Memory B cell (primary cell): ENCODE results near the gene FH.

ENCODE experiments used
- ATAC-seq: fragments of 150-1000 bp; cut with Tn5 transposase; 2 replicates; pipeline ENCODE4 v1.10.0; 2021; ENCODE audit warnings: low read depth, mild to moderate bottlenecking, moderate library complexity
- DNase-seq, 2 donors: peaks; one replicate each; pipeline ENCODE4 v3.0.0; 2022; ENCODE audit warnings: low spot score in 2 of 2
- H3K27ac Mint-ChIP-seq: one replicate; pipeline ENCODE4 v1.8.0; 2022; ENCODE audit warnings: mild to moderate bottlenecking, moderate library complexity, mixed read lengths
- H3K27me3 Mint-ChIP-seq: one replicate; pipeline ENCODE4 v1.8.0; 2022; ENCODE audit warnings: mixed read lengths
- H3K36me3 Mint-ChIP-seq: one replicate; pipeline ENCODE4 v1.8.0; 2022; ENCODE audit warnings: mild to moderate bottlenecking, mixed read lengths
- H3K4me1 Mint-ChIP-seq: one replicate; pipeline ENCODE4 v1.8.0; 2022; ENCODE audit warnings: mixed read lengths
- H3K4me3 Mint-ChIP-seq: one replicate; pipeline ENCODE4 v1.8.0; 2022; ENCODE audit warnings: mild to moderate bottlenecking, moderate library complexity, mixed read lengths
- H3K9me3 Mint-ChIP-seq: one replicate; pipeline ENCODE4 v1.8.0; 2022; ENCODE audit warnings: mixed read lengths

Gene FH

GRCh38 chr1:241499910-241500309 lies 19.6 kb downstream of the FH start:
- Mint-ChIP-seq H3K4me1 (no peaks in the 10 kb centered on the region), H3K27ac (peak overlapping the region; percentile 1), H3K36me3 (peaks cover 48% of the 10 kb centered on the region), H3K27me3 (no peaks in the 10 kb centered on the region), H3K4me3 (no peak overlapping the region), H3K9me3 (no peaks in the 10 kb centered on the region)
- ATAC-seq (no peak), DNase-seq (no peak)

- DNase-seq (no peak), ATAC-seq (no peak)
- no peaks in the 10 kb centered on the region for H3K4me1 Mint-ChIP-seq
- no peak overlapping the region for H3K4me3 Mint-ChIP-seq
- peaks cover 28% of the 10 kb centered on the region for H3K36me3 Mint-ChIP-seq
- H3K9me3 Mint-ChIP-seq = no peaks in the 10 kb centered on the region
- H3K27ac Mint-ChIP-seq = no peak overlapping the region
- no peaks in the 10 kb centered on the region for H3K27me3 Mint-ChIP-seq
These were observed 23.8 kb downstream of the FH start for GRCh38 chr1:241495741-241496140.

- Mint-ChIP-seq H3K36me3 (peaks cover 3% of the 10 kb centered on the region), H3K4me3 (no peak overlapping the region), H3K9me3 (no peaks in the 10 kb centered on the region), H3K4me1 (peaks cover 5% of the 10 kb centered on the region), H3K27ac (no peak overlapping the region), H3K27me3 (no peaks in the 10 kb centered on the region)
- no peak for ATAC-seq
- DNase-seq = no peak
These were observed 30.8 kb downstream of the FH start for GRCh38 chr1:241488739-241489138.

GRCh38 chr1:241485554-241485992 lies 34.0 kb downstream of the FH start:
- H3K36me3 Mint-ChIP-seq = no peaks in the 10 kb centered on the region
- no peaks in the 10 kb centered on the region for H3K9me3 Mint-ChIP-seq
- no peak overlapping the region for H3K4me3 Mint-ChIP-seq
- H3K4me1 Mint-ChIP-seq = peaks cover 5% of the 10 kb centered on the region
- peak; percentile 49 for ATAC-seq
- no peak for DNase-seq
- H3K27me3 Mint-ChIP-seq = no peaks in the 10 kb centered on the region
- H3K27ac Mint-ChIP-seq = no peak overlapping the region

GRCh38 chr1:241485145-241485544 lies 34.4 kb downstream of the FH start:
- ATAC-seq = no peak
- no peaks in the 10 kb centered on the region for H3K27me3 Mint-ChIP-seq
- peaks cover 5% of the 10 kb centered on the region for H3K4me1 Mint-ChIP-seq

GRCh38 chr1:241482761-241483250 lies 36.7 kb downstream of the FH start:
- H3K4me1 Mint-ChIP-seq = peaks cover 9% of the 10 kb centered on the region
- ATAC-seq (no peak), DNase-seq (no peak)
- H3K4me3 Mint-ChIP-seq = no peak overlapping the region
- H3K27me3 Mint-ChIP-seq = no peaks in the 10 kb centered on the region
- H3K27ac Mint-ChIP-seq = no peak overlapping the region
- no peaks in the 10 kb centered on the region for H3K9me3 Mint-ChIP-seq
- H3K36me3 Mint-ChIP-seq = no peaks in the 10 kb centered on the region

More at GRCh38 chr1:241485145-241485544, 34.4 kb downstream of the FH start:
- H3K36me3 Mint-ChIP-seq = no peaks in the 10 kb centered on the region
- H3K27ac Mint-ChIP-seq = no peak overlapping the region
- DNase-seq = no peak
- H3K9me3 Mint-ChIP-seq = no peaks in the 10 kb centered on the region
- H3K4me3 Mint-ChIP-seq = no peak overlapping the region

- Mint-ChIP-seq H3K36me3 (no peaks in the 10 kb centered on the region), H3K4me3 (no peak overlapping the region), H3K4me1 (peaks cover 5% of the 10 kb centered on the region), H3K27me3 (no peaks in the 10 kb centered on the region), H3K27ac (no peak overlapping the region), H3K9me3 (no peaks in the 10 kb centered on the region)
- DNase-seq (no peak), ATAC-seq (peak; percentile 48)
These were observed 40.3 kb downstream of the FH start for GRCh38 chr1:241479294-241479693.

GRCh38 chr1:241475671-241476070 lies 43.9 kb downstream of the FH start:
- ATAC-seq (no peak), DNase-seq (no peak)
- peaks cover 5% of the 10 kb centered on the region for H3K4me1 Mint-ChIP-seq
- H3K4me3 Mint-ChIP-seq = no peak overlapping the region
- no peak overlapping the region for H3K27ac Mint-ChIP-seq
- no peaks in the 10 kb centered on the region for H3K27me3 Mint-ChIP-seq
- H3K9me3 Mint-ChIP-seq = no peaks in the 10 kb centered on the region
- no peaks in the 10 kb centered on the region for H3K36me3 Mint-ChIP-seq

- Mint-ChIP-seq H3K4me3 (no peak overlapping the region), H3K4me1 (no peaks in the 10 kb centered on the region), H3K36me3 (no peaks in the 10 kb centered on the region), H3K27me3 (peaks cover 2% of the 10 kb centered on the region), H3K9me3 (no peaks in the 10 kb centered on the region), H3K27ac (no peak overlapping the region)
- no peak for DNase-seq
- ATAC-seq = no peak
These were observed 46.5 kb downstream of the FH start for GRCh38 chr1:241473026-241473425.

- H3K9me3 Mint-ChIP-seq = peaks cover 3% of the 10 kb centered on the region
- no peaks in the 10 kb centered on the region for H3K36me3 Mint-ChIP-seq
- H3K27me3 Mint-ChIP-seq = peaks cover 2% of the 10 kb centered on the region
- no peak overlapping the region for H3K27ac Mint-ChIP-seq
- no peaks in the 10 kb centered on the region for H3K4me1 Mint-ChIP-seq
- no peak overlapping the region for H3K4me3 Mint-ChIP-seq
- ATAC-seq (no peak), DNase-seq (no peak)
These were observed 48.5 kb downstream of the FH start for GRCh38 chr1:241470908-241471590.

- Mint-ChIP-seq H3K27ac (no peak overlapping the region), H3K36me3 (no peaks in the 10 kb centered on the region), H3K27me3 (peaks cover 2% of the 10 kb centered on the region), H3K4me3 (no peak overlapping the region), H3K9me3 (peaks cover 3% of the 10 kb centered on the region), H3K4me1 (no peaks in the 10 kb centered on the region)
- no peak for ATAC-seq
- DNase-seq = no peak
These were observed 49.2 kb downstream of the FH start for GRCh38 chr1:241470361-241470760.

GRCh38 chr1:241465673-241466072 lies 53.9 kb downstream of the FH start:
- H3K4me1 Mint-ChIP-seq = no peaks in the 10 kb centered on the region
- no peak overlapping the region for H3K4me3 Mint-ChIP-seq
- ATAC-seq = no peak
- no peak for DNase-seq
- H3K27ac Mint-ChIP-seq = no peak overlapping the region
- H3K36me3 Mint-ChIP-seq = no peaks in the 10 kb centered on the region
- H3K9me3 Mint-ChIP-seq = peaks cover 3% of the 10 kb centered on the region
- H3K27me3 Mint-ChIP-seq = peaks cover 4% of the 10 kb centered on the region

- H3K4me1 Mint-ChIP-seq = no peaks in the 10 kb centered on the region
- DNase-seq (no peak), ATAC-seq (no peak)
- H3K9me3 Mint-ChIP-seq = peaks cover 3% of the 10 kb centered on the region
- no peak overlapping the region for H3K4me3 Mint-ChIP-seq
- no peaks in the 10 kb centered on the region for H3K36me3 Mint-ChIP-seq
- peaks cover 6% of the 10 kb centered on the region for H3K27me3 Mint-ChIP-seq
- H3K27ac Mint-ChIP-seq = no peak overlapping the region
These were observed 54.6 kb downstream of the FH start for GRCh38 chr1:241464985-241465384.

- ATAC-seq (no peak), DNase-seq (no peak)
- peaks cover 3% of the 10 kb centered on the region for H3K9me3 Mint-ChIP-seq
- no peaks in the 10 kb centered on the region for H3K36me3 Mint-ChIP-seq
- no peaks in the 10 kb centered on the region for H3K4me1 Mint-ChIP-seq
- H3K27ac Mint-ChIP-seq = no peak overlapping the region
- H3K4me3 Mint-ChIP-seq = no peak overlapping the region
- peaks cover 4% of the 10 kb centered on the region for H3K27me3 Mint-ChIP-seq
These were observed 57.2 kb downstream of the FH start for GRCh38 chr1:241462391-241462790.
